Endothelial cell of umbilical vein (primary cell): Measurements from ENCODE around the gene EPN1. TPM values are rescaled to one million over a fixed set of nuclear protein-coding genes. Genes with fewer than 3 reads are reported as not detected.

Experiments
- BruUV-seq: library from RNA; stranded (reverse); fragments of 400-500 nt; replicated peaks from 2 replicates; lab custom pipeline; 2021; lab: Mats Ljungman, UMichigan
- CTCF ChIA-PET: fragments of 300-600, 350-600 bp; sonication (Branson Sonifier 250); formaldehyde crosslinking; loops from one replicate; lab custom pipeline; 2021; ENCODE audit warnings: antibody characterized with exemption, inconsistent platforms; lab: Charles Lee
- POLR2A ChIA-PET: fragments of 300-600, 350-600 bp; sonication (Branson Sonifier 250); formaldehyde crosslinking; loops from one replicate; lab custom pipeline; 2021; ENCODE audit warnings: antibody characterized with exemption, inconsistent platforms; lab: Charles Lee
- DNase-seq: peaks from one replicate; pipeline ENCODE4 v3.0.0-alpha.2; 2011; ENCODE audit warnings: low read depth, low spot score
- FAIRE-seq: peaks from 2 replicates; lab custom pipeline; 2011; peaks lifted over from hg19 to GRCh38; lab: Jason Lieb, UNC
- H2AFZ ChIP-seq: 2 replicates; pipeline ENCODE4 v1.6.0; 2012; ENCODE audit warnings: low read depth, low read length, control low read depth, inconsistent platforms
- H3K27ac ChIP-seq: 2 replicates; pipeline ENCODE4 v1.5.1; 2011; ENCODE audit warnings: low read depth, mild to moderate bottlenecking, control low read depth, low read length, moderate library complexity; ENCODE audit not compliant: insufficient read depth
- H3K27me3 ChIP-seq, 2 experiments: 2 replicates each; pipeline versions ENCODE4 v1.6.0 to v1.6.1; 2011; ENCODE audit warnings: low read length in 2 of 2, mixed read lengths in 1 of 2; ENCODE audit not compliant: control insufficient read depth in 2 of 2, insufficient read depth in 2 of 2
- H3K36me3 ChIP-seq, 2 experiments: 2 replicates in 1 of 2; 3 replicates in 1 of 2; pipeline ENCODE4 v1.5.1; 2011; ENCODE audit warnings: low read length in 2 of 2, mild to moderate bottlenecking in 1 of 2, moderate library complexity in 1 of 2; ENCODE audit not compliant: control insufficient read depth in 2 of 2, insufficient read depth in 2 of 2; ENCODE audit errors: extremely low read depth in 1 of 2
- H3K4me1 ChIP-seq: 3 replicates; pipeline ENCODE4 v1.5.1; 2011; ENCODE audit warnings: mild to moderate bottlenecking, low read length; ENCODE audit not compliant: control insufficient read depth, insufficient read depth; ENCODE audit errors: extremely low read depth
- H3K4me2 ChIP-seq: 2 replicates; pipeline ENCODE4 v1.6.1; 2011; ENCODE audit warnings: low read length, control low read depth, mixed read lengths; ENCODE audit not compliant: insufficient read depth
- H3K4me3 ChIP-seq, 3 experiments: fragments of 200-600 bp in 1 of 3; sonication (generic), shearing (Covaris generic) in 1 of 3; replicated peaks in 1 of 3; 2 replicates each; pipeline ENCODE4 v1.5.1; 2011 to 2016; ENCODE audit warnings: control low read depth in 3 of 3, low read length in 3 of 3, mild to moderate bottlenecking in 2 of 3, inconsistent platforms in 1 of 3, low read depth in 1 of 3, moderate library complexity in 1 of 3; ENCODE audit not compliant: insufficient read depth in 1 of 3
- H3K79me2 ChIP-seq: 2 replicates; pipeline ENCODE4 v1.6.0; 2012; ENCODE audit warnings: low read length, inconsistent platforms; ENCODE audit not compliant: control insufficient read depth, insufficient read depth
- H3K9ac ChIP-seq: replicated peaks from 2 replicates; pipeline ENCODE3; 2011; ENCODE audit warnings: low read length, control low read depth; ENCODE audit not compliant: insufficient read depth; ENCODE audit errors: extremely low read depth
- H3K9me1 ChIP-seq: replicated peaks from 3 replicates; pipeline ENCODE4 v1.6.0; 2011; ENCODE audit warnings: mild to moderate bottlenecking, low read length; ENCODE audit not compliant: control insufficient read depth, insufficient read depth; ENCODE audit errors: extremely low read depth
- H3K9me3 ChIP-seq: replicated peaks from 2 replicates; pipeline ENCODE4 v1.5.1; 2012; ENCODE audit warnings: low read length, inconsistent platforms; ENCODE audit not compliant: control insufficient read depth, insufficient read depth
- H4K20me1 ChIP-seq: replicated peaks from 2 replicates; pipeline ENCODE3; 2011; ENCODE audit warnings: mild to moderate bottlenecking, low read length; ENCODE audit not compliant: control insufficient read depth, insufficient read depth; ENCODE audit errors: extremely low read depth
- CTCF ChIP-seq, 2 donors: IDR thresholded peaks; 1 replicate in 1 of 2; 2 replicates in 1 of 2; pipeline ENCODE4 v1.5.1; 2011; ENCODE audit warnings: low read length in 2 of 2, mild to moderate bottlenecking in 2 of 2, moderate library complexity in 2 of 2, control low read depth in 1 of 2, inconsistent platforms in 1 of 2, low read depth in 1 of 2; ENCODE audit not compliant: insufficient read depth in 1 of 2; ENCODE audit errors: extremely low read depth in 1 of 2
- EZH2 ChIP-seq: IDR thresholded peaks from 2 replicates; pipeline ENCODE4 v1.6.1; 2012; ENCODE audit warnings: borderline replicate concordance, low read depth, mild to moderate bottlenecking, moderate library complexity, low read length, inconsistent platforms; ENCODE audit not compliant: severe bottlenecking
- FOS ChIP-seq: IDR thresholded peaks from 2 replicates; pipeline ENCODE4 v1.6.1; 2011; ENCODE audit warnings: mild to moderate bottlenecking, low read length, moderate library complexity, borderline replicate concordance; ENCODE audit not compliant: insufficient read depth
- GATA2 ChIP-seq: IDR thresholded peaks from 2 replicates; pipeline ENCODE4 v1.7.0; 2011; ENCODE audit warnings: low read depth, mild to moderate bottlenecking, moderate library complexity, mixed read lengths, low read length; ENCODE audit not compliant: insufficient read length, insufficient read depth
- JUN ChIP-seq: IDR thresholded peaks from 2 replicates; pipeline ENCODE4 v1.6.1; 2011; ENCODE audit warnings: borderline replicate concordance, low read depth; ENCODE audit not compliant: insufficient read length, insufficient read depth
- MAX ChIP-seq: IDR thresholded peaks from 2 replicates; pipeline ENCODE4 v1.6.1; 2011; ENCODE audit not compliant: insufficient read depth, insufficient read length
- MYC ChIP-seq: IDR thresholded peaks from one replicate; pipeline ENCODE4 v1.6.1; 2011; ENCODE audit warnings: mild to moderate bottlenecking, low read depth, low read length
- POLR2A ChIP-seq: IDR thresholded peaks from 2 replicates; pipeline ENCODE4 v1.6.1; 2012; ENCODE audit warnings: low read depth, mild to moderate bottlenecking, control low read depth, low read length
- POLR2AphosphoS5 ChIP-seq: IDR thresholded peaks from 2 replicates; pipeline ENCODE4 v1.6.1; 2012; ENCODE audit warnings: low read depth, mild to moderate bottlenecking, control low read depth, low read length, moderate library complexity; ENCODE audit not compliant: insufficient read depth
- dilution Hi-C: fragments of 300-500 bp; cut with MboI; formaldehyde crosslinking; loops from one replicate; pipeline ENCODE4 v1.15.0; 2019; ENCODE audit warnings: low sequenced_read_pairs; ENCODE audit not compliant: extremely low pct_ligation_motif_present
- intact Hi-C: fragments of 100-400 bp; cut with micrococcal nuclease; formaldehyde crosslinking; loops from one replicate; pipeline ENCODE4 v1.10.0; 2022
- polyA plus RNA-seq, 4 experiments: library from polyadenylated mRNA; depleted of rRNA in 3 of 4; stranded (reverse) in 3 of 4; unstranded in 1 of 4; fragments of >200 nt; gene quantifications; 2 replicates each; pipeline versions ENCODE4 v1.2.1 to v1.2.3, GENCODE V29; 2011 to 2012; ENCODE audit warnings: missing spikeins in 1 of 4
- total RNA-seq: library from RNA; stranded (reverse); gene quantifications from 2 replicates; pipeline ENCODE4 v1.2.3, GENCODE V29; 2021

Gene EPN1
- total and polyA plus RNA-seq, 2 donors (not counting 3 experiments of a cell fraction or from before 2014, with no cell fraction given): 87.2 to 138 TPM

GRCh38 chr19:55697698-55698097, 22.7 kb downstream of the EPN1 start:
- FAIRE-seq (no peak), DNase-seq (no peak)
- Histone ChIP-seq H3K27me3 (no peaks in the 10 kb centered on the region), H3K4me3 (no peak overlapping the region), H3K9ac (no peak overlapping the region), H3K4me2 (no peak overlapping the region), H2AFZ (no peak overlapping the region), H4K20me1 (no peaks in the 10 kb centered on the region), H3K4me1 (no peaks in the 10 kb centered on the region), H3K79me2 (no peaks in the 10 kb centered on the region), H3K9me3 (no peaks in the 10 kb centered on the region), H3K36me3 (peaks cover 2 to 37% of the 10 kb centered on the region in 2 experiments), H3K9me1 (no peaks in the 10 kb centered on the region), H3K27ac (no peak overlapping the region)
- no TSS peak for BruUV-seq
- TF ChIP-seq FOS (no peak), JUN (no peak), POLR2AphosphoS5 (no peak), CTCF (IDR thresholded peaks at IDR 0.05; ENCODE audit: extremely low read depth in 1 of 2, insufficient read depth in 1 of 2, low read depth in 1 of 2, low read length in 2 of 2) (no peak), EZH2 (no peak), MYC (no peak), GATA2 (no peak), POLR2A (no peak), MAX (no peak)
- ChIA-PET POLR2A (no interaction called here), CTCF (no interaction called here)
- intact Hi-C loops (no loop called here), dilution Hi-C loops (no loop called here)
